Activated T-cell treated with anti-CD3 and anti-CD28 coated beads, Interleukin-2, amount 50 U/mL, for 4 hours (primary cell): ENCODE results near the gene TNNI3K. TPM values are rescaled to one million over a fixed set of nuclear protein-coding genes. Genes with fewer than 3 reads are reported as not detected.

ENCODE experiments used
- ATAC-seq, 2 donors: fragments of 200-7000 bp; cut with Tn5 transposase; one replicate each; pipeline ENCODE4 v1.10.0; 2021
- DNase-seq: peaks from one replicate; pipeline ENCODE4 v3.0.0-alpha.2; 2020
- H3K27me3 Mint-ChIP-seq: one replicate; pipeline ENCODE4 v1.8.0; 2021; ENCODE audit warnings: low read depth, mixed read lengths
- H3K36me3 Mint-ChIP-seq: one replicate; pipeline ENCODE4 v1.8.0; 2022; ENCODE audit warnings: mixed read lengths; ENCODE audit not compliant: insufficient read depth
- H3K4me1 Mint-ChIP-seq: one replicate; pipeline ENCODE4 v1.8.0; 2021; ENCODE audit warnings: low read depth, mixed read lengths
- H3K4me3 Mint-ChIP-seq: one replicate; pipeline ENCODE4 v1.8.0; 2021; ENCODE audit warnings: mild to moderate bottlenecking, moderate library complexity, mixed read lengths
- H3K9me3 Mint-ChIP-seq: one replicate; pipeline ENCODE4 v1.8.0; 2021; ENCODE audit warnings: mixed read lengths
- total RNA-seq, 3 donors: library from RNA; stranded (reverse); gene quantifications; one replicate each; pipeline ENCODE4 v1.2.1, GENCODE V29; 2021

The TNNI3K gene, protein sequence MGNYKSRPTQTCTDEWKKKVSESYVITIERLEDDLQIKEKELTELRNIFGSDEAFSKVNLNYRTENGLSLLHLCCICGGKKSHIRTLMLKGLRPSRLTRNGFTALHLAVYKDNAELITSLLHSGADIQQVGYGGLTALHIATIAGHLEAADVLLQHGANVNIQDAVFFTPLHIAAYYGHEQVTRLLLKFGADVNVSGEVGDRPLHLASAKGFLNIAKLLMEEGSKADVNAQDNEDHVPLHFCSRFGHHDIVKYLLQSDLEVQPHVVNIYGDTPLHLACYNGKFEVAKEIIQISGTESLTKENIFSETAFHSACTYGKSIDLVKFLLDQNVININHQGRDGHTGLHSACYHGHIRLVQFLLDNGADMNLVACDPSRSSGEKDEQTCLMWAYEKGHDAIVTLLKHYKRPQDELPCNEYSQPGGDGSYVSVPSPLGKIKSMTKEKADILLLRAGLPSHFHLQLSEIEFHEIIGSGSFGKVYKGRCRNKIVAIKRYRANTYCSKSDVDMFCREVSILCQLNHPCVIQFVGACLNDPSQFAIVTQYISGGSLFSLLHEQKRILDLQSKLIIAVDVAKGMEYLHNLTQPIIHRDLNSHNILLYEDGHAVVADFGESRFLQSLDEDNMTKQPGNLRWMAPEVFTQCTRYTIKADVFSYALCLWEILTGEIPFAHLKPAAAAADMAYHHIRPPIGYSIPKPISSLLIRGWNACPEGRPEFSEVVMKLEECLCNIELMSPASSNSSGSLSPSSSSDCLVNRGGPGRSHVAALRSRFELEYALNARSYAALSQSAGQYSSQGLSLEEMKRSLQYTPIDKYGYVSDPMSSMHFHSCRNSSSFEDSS
- total RNA-seq = not detected

DNA sequence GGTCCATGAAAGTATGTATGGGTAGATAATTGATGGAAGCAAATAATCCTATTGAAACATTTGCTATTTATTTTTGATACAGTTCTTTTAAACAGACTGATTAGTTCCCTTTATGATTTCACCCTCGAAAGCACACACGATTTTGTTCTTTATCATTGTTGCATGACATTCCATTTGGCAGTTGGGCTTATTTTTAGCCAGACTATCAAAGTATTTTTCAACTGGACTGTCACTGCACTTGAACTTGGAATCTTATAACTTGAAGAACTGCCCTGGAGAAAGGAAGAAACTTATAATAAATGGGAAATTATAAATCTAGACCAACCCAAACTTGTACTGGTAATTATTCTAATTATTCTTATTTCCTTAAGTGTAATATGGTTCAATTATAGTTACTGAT lies at the start of gene TNNI3K:
Gene TNNI3K, plus strand, starts transcription at position 235 of the 400 bp plus-strand sequence. Its CDS starts 65 bp downstream, at position 300.
- H3K27me3 Mint-ChIP-seq = no peaks in the 10 kb centered on the region
- ATAC-seq = no peak

DNA sequence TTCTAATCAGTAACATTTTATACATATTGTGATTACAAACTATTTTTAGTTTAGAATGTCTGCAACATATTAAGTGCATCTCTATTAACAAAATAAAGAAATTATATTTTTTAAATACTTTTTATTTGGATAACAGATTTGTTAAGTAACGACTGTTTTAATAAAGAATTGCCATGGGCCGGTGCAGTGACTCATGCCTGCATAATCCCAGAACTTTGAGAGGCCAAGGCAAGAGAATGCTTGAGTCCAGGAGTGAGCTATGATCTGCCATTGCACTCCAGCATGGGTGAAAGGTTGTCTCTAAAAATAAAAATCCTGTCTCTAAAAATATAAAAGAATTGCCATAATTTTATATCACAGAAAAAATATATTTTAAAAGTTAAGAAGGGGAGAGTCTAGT lies 41.3 kb upstream of the TNNI3K start:
- Mint-ChIP-seq H3K27me3 (no peaks in the 10 kb centered on the region), H3K9me3 (peaks cover 6% of the 10 kb centered on the region), H3K4me1 (peaks cover 15% of the 10 kb centered on the region), H3K36me3 (no peaks in the 10 kb centered on the region), H3K4me3 (no peak overlapping the region)
- no peak for DNase-seq
- no peak for ATAC-seq

More for the DNA sequence above, at the start of gene TNNI3K:
- Mint-ChIP-seq H3K36me3 (no peaks in the 10 kb centered on the region), H3K4me3 (no peak within 1 kb of the TSS), H3K4me1 (no peaks in the 10 kb centered on the region), H3K9me3 (peaks cover 9% of the 10 kb centered on the region)
- no peak for DNase-seq

DNA sequence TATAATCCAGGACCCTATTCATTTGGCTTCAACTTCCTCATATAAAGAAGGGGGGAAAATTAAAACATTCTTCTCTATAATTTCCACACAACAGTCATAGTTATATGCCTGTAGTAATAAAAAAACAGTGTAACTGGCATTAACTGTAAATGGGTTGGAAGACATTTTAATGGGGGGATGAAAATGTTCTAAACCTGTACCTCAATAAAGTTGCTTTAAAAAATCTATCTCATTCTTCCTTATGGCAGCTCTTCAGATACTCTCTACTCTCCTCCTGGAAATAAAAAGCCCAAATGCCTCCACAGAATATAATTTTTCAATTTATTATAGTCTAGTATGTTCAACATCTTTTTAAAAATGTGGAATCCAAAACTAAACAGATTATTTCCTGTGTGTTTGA lies 39.8 kb upstream of the TNNI3K start:
- H3K4me3 Mint-ChIP-seq = no peak overlapping the region
- no peaks in the 10 kb centered on the region for H3K36me3 Mint-ChIP-seq
- peaks cover 22% of the 10 kb centered on the region for H3K4me1 Mint-ChIP-seq
- DNase-seq (no peak), ATAC-seq (no peak)
- H3K9me3 Mint-ChIP-seq = peaks cover under 1% of the 10 kb centered on the region
- H3K27me3 Mint-ChIP-seq = no peaks in the 10 kb centered on the region

DNA sequence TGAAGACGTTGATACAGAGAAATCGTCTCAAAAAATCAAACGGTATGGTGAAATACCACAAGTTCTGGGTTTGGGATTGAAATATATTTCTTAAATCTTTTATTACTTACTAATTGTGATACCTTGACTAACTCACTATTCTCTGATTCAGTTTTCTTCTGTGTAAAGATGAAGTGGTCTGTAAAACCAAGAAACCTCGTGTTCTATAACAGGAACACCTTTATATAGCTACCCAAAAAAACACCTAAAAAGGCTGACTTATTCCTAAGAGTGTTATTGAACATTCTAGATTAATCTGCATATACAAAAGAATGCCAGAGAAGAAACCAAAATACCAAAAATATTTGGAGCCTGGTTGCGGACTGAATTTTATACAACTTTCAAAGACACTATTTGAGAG lies 37.9 kb upstream of the TNNI3K start:
- ATAC-seq = peak in 1 of 2 donors; percentile 12
- H3K9me3 Mint-ChIP-seq = no peaks in the 10 kb centered on the region
- H3K36me3 Mint-ChIP-seq = peaks cover 6% of the 10 kb centered on the region
- no peak for DNase-seq
- no peaks in the 10 kb centered on the region for H3K27me3 Mint-ChIP-seq
- peaks cover 22% of the 10 kb centered on the region for H3K4me1 Mint-ChIP-seq
- peak overlapping the region; percentile 91 for H3K4me3 Mint-ChIP-seq

DNA sequence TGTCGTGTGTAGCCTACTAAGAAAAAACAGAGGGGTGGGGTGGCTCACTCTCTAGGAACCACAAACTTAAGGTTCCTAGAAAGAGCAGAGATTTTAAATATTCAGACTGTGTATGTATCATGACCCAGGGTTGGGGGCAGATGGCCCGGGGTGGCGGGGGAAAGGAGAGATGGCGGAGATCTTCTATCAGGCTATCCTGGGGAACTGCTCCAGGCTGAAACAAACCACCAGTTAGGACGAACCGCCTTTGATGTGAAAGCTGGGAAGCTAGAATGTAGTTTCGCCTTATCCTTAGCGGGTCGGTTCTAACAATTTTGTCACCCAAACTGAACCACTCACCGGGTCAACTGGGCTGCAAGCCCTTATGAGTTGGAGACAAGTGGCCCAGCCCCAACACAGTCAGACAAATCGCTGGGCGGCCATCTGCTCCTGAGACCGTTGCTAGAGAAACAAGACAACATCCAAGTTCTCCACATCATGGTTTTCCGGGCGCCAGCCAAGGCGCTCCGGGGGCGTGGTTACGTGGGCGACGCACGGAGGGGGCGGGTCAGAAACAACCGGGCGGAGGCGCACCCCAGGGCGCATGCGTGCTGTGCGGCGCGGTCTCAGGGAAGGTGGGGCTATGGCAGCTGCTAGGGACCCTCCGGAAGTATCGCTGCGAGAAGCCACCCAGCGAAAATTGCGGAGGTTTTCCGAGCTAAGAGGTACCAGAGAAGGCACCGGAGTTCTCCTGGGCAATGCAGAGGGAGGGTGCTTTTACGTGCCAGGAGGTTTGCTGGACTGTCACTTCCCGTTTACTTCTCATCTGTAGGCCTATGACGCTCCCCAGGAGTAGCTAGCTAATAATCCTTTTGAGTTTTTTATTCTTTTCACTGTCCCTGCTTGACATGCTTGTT lies 37.3 kb upstream of the TNNI3K start, which contains the start of the genes FPGT and LRRIQ3:
Gene FPGT, plus strand, starts transcription at position 586 of the 896 bp plus-strand sequence. Its CDS starts 37 bp downstream, at position 623.
Gene LRRIQ3, minus strand, starts transcription at position 520 of the 896 bp plus-strand sequence. CDS start 14,492 bp downstream, outside the sequence.
- H3K27me3 Mint-ChIP-seq = no peaks in the 10 kb centered on the region
- no peaks in the 10 kb centered on the region for H3K9me3 Mint-ChIP-seq
- peaks cover 6% of the 10 kb centered on the region for H3K36me3 Mint-ChIP-seq
- H3K4me3 Mint-ChIP-seq = peak within 1 kb of the TSS; percentile 91
- peak; percentile 95 to 96 for ATAC-seq
- peak; percentile 95 for DNase-seq
- H3K4me1 Mint-ChIP-seq = peaks cover 22% of the 10 kb centered on the region

DNA sequence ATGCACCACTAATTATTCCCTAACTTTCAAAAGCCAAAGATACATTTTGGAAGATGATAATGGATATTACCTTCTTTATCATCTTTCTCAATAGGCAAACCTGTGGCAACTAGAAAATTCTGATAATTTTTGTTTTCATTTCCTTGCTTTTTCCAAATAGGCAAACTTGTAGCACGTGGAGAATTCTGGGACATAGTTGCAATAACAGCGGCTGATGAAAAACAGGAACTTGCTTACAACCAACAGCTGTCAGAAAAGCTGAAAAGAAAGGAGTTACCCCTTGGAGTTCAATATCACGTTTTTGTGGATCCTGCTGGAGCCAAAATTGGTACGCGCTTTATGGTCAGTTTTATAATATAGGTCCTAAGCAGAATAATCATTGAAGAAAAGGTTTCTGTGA lies 35.7 kb upstream of the TNNI3K start:
- no peaks in the 10 kb centered on the region for H3K27me3 Mint-ChIP-seq
- H3K4me1 Mint-ChIP-seq = peaks cover 22% of the 10 kb centered on the region
- DNase-seq (no peak), ATAC-seq (no peak)
- no peaks in the 10 kb centered on the region for H3K9me3 Mint-ChIP-seq
- peaks cover 9% of the 10 kb centered on the region for H3K36me3 Mint-ChIP-seq
- H3K4me3 Mint-ChIP-seq = peak overlapping the region; percentile 91

DNA sequence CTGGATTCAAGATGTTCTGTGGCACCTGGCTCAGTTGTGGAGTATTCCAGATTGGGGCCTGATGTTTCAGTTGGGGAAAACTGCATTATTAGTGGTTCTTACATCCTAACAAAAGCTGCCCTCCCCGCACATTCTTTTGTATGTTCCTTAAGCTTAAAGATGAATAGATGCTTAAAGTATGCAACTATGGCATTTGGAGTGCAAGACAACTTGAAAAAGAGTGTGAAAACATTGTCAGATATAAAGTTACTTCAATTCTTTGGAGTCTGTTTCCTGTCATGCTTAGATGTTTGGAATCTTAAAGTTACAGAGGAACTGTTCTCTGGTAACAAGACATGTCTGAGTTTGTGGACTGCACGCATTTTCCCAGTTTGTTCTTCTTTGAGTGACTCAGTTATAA lies 29.9 kb upstream of the TNNI3K start:
- ATAC-seq (no peak), DNase-seq (no peak)
- Mint-ChIP-seq H3K4me1 (peaks cover under 1% of the 10 kb centered on the region), H3K27me3 (no peaks in the 10 kb centered on the region), H3K36me3 (peaks cover 24% of the 10 kb centered on the region), H3K9me3 (peaks cover under 1% of the 10 kb centered on the region), H3K4me3 (no peak overlapping the region)

DNA sequence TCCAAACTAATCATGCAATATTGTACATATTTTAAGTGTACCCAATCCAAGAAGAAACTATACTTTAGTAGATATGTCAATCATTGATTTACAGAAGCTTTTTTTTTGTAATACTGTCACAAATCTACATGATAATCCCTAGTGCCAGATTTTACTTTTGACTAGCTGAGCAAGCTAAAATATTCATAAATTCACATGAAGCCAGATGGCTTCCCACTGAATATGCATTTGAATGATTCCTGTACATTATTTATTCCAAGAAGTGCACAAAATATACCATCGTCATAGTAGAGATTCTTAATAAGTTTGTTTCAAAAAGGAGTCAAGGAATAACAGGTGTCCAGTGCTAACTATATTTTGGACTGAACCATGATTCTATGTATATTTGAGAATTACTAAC lies 20.0 kb upstream of the TNNI3K start:
- Mint-ChIP-seq H3K9me3 (peaks cover 4% of the 10 kb centered on the region), H3K4me3 (no peak overlapping the region), H3K4me1 (no peaks in the 10 kb centered on the region), H3K36me3 (peaks cover 5% of the 10 kb centered on the region), H3K27me3 (no peaks in the 10 kb centered on the region)
- ATAC-seq (no peak), DNase-seq (no peak)

DNA sequence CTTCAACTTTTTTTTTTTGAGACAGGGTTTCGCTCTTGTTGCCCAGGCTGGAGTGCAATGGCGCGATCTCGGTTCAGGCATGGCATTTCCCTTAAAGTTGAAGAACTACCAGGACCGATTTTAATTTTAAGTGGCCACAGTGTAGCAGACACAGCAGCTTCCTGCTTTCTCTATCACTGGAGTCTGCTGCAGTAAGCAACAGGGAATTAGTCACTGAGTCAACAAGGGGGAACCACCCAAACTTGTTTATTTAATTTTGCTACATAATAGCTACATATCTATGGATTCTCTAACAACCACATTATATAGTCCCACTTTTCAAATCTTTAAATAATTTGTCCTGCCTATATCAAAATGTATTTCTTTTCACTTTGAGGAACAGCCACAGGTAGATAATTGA lies 12.5 kb upstream of the TNNI3K start:
- H3K36me3 Mint-ChIP-seq = peaks cover 13% of the 10 kb centered on the region
- no peaks in the 10 kb centered on the region for H3K27me3 Mint-ChIP-seq
- peaks cover 46% of the 10 kb centered on the region for H3K9me3 Mint-ChIP-seq
- ATAC-seq = no peak
- no peak for DNase-seq
- no peaks in the 10 kb centered on the region for H3K4me1 Mint-ChIP-seq
- H3K4me3 Mint-ChIP-seq = no peak overlapping the region

DNA sequence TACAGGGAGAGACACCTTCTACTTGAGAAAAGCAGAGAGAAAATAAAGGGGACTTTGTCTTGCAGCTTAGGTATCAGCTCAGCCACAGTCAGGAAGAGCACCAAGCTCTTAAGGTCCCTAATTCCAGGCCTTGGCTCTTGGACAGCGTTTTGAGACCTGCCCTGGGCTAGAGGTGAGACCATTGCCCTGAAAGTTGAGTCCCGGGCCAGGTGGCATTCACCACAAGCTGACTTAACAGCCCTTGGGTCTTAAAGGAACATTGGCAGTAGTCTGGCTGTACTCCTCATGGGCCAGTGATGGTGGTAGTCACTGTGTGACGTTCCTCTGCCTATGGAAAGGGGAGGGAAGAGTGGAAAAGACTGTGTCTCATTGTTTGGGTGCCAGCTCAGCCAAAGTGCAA lies 11.7 kb upstream of the TNNI3K start:
- Mint-ChIP-seq H3K27me3 (no peaks in the 10 kb centered on the region), H3K36me3 (peaks cover 13% of the 10 kb centered on the region), H3K9me3 (peaks cover 50% of the 10 kb centered on the region), H3K4me3 (no peak overlapping the region), H3K4me1 (no peaks in the 10 kb centered on the region)
- ATAC-seq (no peak), DNase-seq (no peak)

DNA sequence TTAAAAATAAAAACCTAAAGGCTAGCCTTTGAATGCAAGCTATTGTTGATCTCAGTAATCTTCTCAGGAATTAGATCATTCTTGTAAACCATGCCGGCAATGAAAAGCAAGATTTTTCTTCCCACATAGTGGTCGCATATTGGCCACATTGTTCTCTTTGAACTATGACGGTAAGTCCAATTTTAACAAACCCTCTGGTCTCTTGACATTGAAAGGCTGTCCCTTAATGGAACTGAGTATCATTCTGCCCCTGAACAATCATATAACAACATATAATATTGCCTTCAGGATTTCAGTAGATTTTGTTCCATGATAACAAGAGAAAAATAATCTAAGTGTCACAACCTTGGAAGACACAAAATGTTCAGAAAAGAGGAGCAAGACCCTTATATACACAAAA lies 1.3 kb downstream of the TNNI3K start:
- no peaks in the 10 kb centered on the region for H3K4me1 Mint-ChIP-seq
- ATAC-seq (no peak), DNase-seq (no peak)
- peaks cover 5% of the 10 kb centered on the region for H3K9me3 Mint-ChIP-seq
- H3K27me3 Mint-ChIP-seq = no peaks in the 10 kb centered on the region
- H3K4me3 Mint-ChIP-seq = no peak overlapping the region
- H3K36me3 Mint-ChIP-seq = no peaks in the 10 kb centered on the region

DNA sequence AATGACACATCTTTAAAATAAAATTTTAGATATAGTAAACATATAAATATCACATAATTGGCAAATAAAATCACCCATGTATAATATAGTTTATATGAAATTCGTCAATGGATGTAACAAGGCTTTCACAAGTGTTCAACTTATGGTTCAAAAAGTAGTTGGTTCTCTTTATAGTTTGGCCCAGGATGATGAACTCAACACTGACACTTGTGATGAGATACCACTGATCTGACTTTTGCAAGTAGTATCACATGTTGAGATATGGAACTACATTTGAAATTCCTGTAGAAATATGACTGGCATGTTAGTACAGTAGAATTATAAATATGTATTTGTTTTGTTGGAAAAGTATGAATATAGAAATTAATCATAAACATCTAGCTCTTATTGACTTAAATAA lies 1.8 kb downstream of the TNNI3K start:
- DNase-seq (no peak), ATAC-seq (no peak)
- H3K27me3 Mint-ChIP-seq = no peaks in the 10 kb centered on the region
- H3K36me3 Mint-ChIP-seq = no peaks in the 10 kb centered on the region
- no peak overlapping the region for H3K4me3 Mint-ChIP-seq
- peaks cover 4% of the 10 kb centered on the region for H3K9me3 Mint-ChIP-seq
- no peaks in the 10 kb centered on the region for H3K4me1 Mint-ChIP-seq

DNA sequence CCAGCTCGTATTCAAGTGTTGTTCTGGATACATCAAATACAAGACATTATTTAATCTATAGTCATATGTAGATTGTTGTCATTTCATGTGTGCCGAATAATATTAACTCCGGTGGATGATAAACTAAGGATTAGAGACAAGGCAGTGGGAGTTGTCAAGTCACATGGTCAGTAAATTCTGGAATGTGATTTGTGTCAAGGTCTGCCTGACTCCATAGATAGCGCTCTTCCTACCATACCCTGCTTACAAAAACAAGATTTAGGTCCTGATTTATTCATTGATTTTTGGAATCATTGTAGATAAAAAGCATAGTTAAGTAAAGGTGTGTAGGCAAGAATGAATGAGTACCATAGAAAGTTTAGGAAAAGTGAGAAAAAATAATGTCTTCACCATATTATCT lies 2.6 kb downstream of the TNNI3K start:
- no peaks in the 10 kb centered on the region for H3K27me3 Mint-ChIP-seq
- H3K4me3 Mint-ChIP-seq = no peak overlapping the region
- H3K36me3 Mint-ChIP-seq = no peaks in the 10 kb centered on the region
- no peak for ATAC-seq
- no peaks in the 10 kb centered on the region for H3K4me1 Mint-ChIP-seq
- no peak for DNase-seq
- H3K9me3 Mint-ChIP-seq = no peaks in the 10 kb centered on the region
